ENCODE data around the gene HS6ST3.
A peak's percentile ranks its signal among the peaks of the same experiment; 100 is the strongest.

Gene HS6ST3

DNA sequence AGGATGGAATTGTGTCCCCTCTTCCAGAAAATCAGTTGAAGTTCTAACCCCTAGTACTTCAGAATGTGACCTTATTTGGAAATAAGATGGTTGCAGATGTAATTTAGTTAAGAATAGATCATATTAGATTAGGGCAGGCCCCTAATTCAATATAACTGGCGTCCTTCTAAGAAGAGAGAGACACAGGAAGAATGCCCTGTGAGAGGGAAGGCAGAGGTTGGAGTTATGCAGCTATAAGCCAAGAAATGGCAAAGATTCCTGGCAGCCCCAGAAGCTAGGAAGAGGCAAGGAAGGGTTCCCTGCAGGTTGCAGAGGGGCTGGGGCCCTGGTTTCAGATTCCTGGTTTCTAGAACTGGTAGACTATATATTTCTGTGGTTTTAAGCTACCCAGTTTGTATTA is 30.0 kb downstream of the HS6ST3 start:
- Histone ChIP-seq H3K9me3 (no peaks in the 10 kb centered on the region), H3K4me1 (peaks cover 0 to 19% (median 2%) of the 10 kb centered on the region in 4 donors), H3K36me3 (no peaks in the 10 kb centered on the region), H3K4me3 (no peak overlapping the region), H3K27ac (no peak overlapping the region), H3K27me3 (no peaks in the 10 kb centered on the region)
- TF ChIP-seq, protein P1, sequence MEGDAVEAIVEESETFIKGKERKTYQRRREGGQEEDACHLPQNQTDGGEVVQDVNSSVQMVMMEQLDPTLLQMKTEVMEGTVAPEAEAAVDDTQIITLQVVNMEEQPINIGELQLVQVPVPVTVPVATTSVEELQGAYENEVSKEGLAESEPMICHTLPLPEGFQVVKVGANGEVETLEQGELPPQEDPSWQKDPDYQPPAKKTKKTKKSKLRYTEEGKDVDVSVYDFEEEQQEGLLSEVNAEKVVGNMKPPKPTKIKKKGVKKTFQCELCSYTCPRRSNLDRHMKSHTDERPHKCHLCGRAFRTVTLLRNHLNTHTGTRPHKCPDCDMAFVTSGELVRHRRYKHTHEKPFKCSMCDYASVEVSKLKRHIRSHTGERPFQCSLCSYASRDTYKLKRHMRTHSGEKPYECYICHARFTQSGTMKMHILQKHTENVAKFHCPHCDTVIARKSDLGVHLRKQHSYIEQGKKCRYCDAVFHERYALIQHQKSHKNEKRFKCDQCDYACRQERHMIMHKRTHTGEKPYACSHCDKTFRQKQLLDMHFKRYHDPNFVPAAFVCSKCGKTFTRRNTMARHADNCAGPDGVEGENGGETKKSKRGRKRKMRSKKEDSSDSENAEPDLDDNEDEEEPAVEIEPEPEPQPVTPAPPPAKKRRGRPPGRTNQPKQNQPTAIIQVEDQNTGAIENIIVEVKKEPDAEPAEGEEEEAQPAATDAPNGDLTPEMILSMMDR (IDR thresholded peaks at IDR 0.05), result no peak
- intact Hi-C loops (cut with DNase I; ENCODE audit: low total_unique reads), result no loop called here
- DNase-seq, result no peak

DNA sequence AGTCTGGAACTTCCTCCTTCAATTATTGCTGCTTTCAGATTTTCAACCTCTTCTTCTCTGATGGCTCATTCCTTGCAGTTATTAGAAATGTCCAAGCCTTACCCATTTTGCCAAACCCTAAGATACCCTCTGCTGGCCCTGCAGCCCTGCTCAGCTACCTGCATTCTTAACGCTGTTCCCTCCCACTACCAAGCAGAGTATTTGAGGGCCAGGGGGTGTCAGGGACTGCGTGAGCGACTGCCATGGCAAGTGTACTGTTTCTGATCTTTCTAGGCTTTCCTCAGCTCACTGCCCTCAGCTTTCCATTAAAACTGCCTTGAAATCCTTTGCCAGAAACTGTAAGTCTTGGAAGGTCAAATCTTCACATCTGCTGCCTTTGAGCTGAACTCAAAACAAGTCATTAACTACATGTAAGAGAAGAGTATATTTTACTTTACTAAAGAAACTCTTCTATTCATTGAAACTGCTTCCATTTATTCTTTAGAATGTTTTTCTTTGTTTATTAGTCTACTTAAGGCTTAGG is 41.0 kb downstream of the HS6ST3 start:
- Histone ChIP-seq H3K27ac (no peak overlapping the region), H3K4me3 (no peak overlapping the region), H3K27me3 (no peaks in the 10 kb centered on the region), H3K9me3 (no peaks in the 10 kb centered on the region), H3K4me1 (peaks cover 0 to 8% (median 0%) of the 10 kb centered on the region in 4 donors), H3K36me3 (no peaks in the 10 kb centered on the region)
- DNase-seq, result no peak
- TF ChIP-seq, protein P1 (IDR thresholded peaks at IDR 0.05), result no peak
- intact Hi-C loops (cut with DNase I; ENCODE audit: low total_unique reads), result no loop called here

DNA sequence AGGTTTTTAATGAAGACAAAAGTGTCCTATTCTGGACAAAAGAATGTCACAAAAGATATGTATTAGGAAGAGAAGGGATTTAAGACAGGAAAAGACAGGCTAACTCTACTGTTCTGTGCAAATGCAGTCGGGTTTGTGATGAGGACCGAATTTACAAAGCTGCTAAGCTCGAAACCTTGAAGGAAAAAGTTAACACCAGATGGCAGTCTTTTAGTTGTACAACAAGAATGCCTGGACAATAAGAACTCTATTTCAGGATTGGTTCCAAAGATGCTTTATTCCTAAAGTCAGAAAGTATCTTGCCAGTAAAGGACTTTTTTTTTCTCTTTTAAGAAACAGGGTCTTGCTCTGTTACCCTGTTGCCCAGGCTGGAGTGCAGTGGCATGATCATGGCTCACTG is 51.1 kb downstream of the HS6ST3 start:
- DNase-seq, result no peak
- no peaks in the 10 kb centered on the region for H3K27me3 ChIP-seq
- H3K4me3 ChIP-seq, result no peak overlapping the region
- intact Hi-C loops (cut with DNase I; ENCODE audit: low total_unique reads), result no loop called here
- no peaks in the 10 kb centered on the region for H3K9me3 ChIP-seq
- no peaks in the 10 kb centered on the region for H3K36me3 ChIP-seq
- H3K27ac ChIP-seq, result no peak overlapping the region
- TF ChIP-seq, protein P1 (IDR thresholded peaks at IDR 0.05), result peak in 1 of 2 experiments; percentile 24
- peaks cover 0 to 4% (median 0%) of the 10 kb centered on the region in 4 donors for H3K4me1 ChIP-seq

DNA sequence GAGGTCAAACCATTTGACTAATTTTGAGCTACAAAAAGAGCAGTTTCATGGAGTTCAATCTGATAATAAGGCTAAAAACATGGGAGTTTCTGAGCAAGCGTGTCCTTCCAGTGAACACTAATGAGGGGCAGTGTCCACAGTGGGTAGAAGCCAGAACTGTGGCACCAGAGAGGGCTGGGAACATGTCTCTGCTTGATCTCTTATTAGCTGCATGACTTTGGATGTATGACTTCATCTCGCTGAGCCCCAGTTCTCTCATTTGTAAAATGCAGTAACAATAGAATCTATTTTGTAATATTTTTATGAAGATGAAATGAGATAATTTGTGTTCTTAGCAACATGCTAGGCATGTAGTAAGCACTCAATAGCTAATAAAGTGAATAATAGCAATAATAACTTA is 69.8 kb downstream of the HS6ST3 start:
- Histone ChIP-seq H3K27ac (no peak overlapping the region), H3K9me3 (no peaks in the 10 kb centered on the region), H3K4me3 (no peak overlapping the region), H3K4me1 (no peaks in the 10 kb centered on the region), H3K36me3 (no peaks in the 10 kb centered on the region), H3K27me3 (no peaks in the 10 kb centered on the region)
- intact Hi-C loops (cut with DNase I; ENCODE audit: low total_unique reads), result no loop called here
- DNase-seq, result no peak
- TF ChIP-seq, protein P1 (IDR thresholded peaks at IDR 0.05), result no peak

DNA sequence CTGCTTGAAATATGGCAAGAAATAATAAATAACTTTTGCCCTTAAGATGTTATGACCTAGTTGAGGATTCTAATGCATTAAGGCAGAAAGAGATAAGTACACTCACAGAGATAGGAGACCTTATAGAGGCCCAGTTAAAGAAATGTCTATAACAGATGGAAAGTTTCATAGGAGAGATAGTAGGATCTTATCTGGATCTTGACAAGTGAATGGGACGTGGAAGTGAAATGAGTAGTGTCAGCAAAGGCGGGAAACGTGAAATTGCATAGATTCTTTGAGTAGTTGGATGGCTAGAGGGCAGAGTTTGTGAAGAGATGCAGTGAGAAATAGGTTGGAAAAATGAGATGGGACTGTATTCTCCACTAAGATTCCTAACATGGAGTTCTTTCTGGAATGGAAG is 71.2 kb downstream of the HS6ST3 start:
- DNase-seq, result no peak
- Histone ChIP-seq H3K36me3 (no peaks in the 10 kb centered on the region), H3K27ac (no peak overlapping the region), H3K4me3 (no peak overlapping the region), H3K4me1 (no peaks in the 10 kb centered on the region), H3K9me3 (no peaks in the 10 kb centered on the region), H3K27me3 (no peaks in the 10 kb centered on the region)
- TF ChIP-seq, protein P1 (IDR thresholded peaks at IDR 0.05), result no peak
- intact Hi-C loops (cut with DNase I; ENCODE audit: low total_unique reads), result no loop called here

DNA sequence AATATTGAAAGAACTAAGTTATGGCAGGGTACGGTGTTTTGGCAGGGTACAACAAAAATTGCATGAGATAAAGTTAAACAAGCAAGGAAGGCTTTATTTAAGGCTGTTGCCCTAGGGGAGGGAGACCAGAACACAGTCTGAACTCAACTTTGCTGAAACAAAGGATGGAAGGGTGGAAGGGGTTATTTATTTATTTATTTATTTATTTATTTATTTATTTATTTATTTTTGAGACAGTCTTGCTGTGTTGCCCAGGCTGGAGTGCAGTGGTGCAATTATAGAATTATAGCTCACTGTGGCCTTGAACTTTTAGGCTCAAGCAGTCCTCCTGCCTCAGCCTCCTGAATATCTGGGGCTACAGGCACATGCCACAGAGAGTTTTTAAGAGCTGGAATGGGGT is 75.9 kb downstream of the HS6ST3 start:
- no peak for DNase-seq
- Histone ChIP-seq H3K27ac (no peak overlapping the region), H3K4me1 (no peaks in the 10 kb centered on the region), H3K4me3 (no peak overlapping the region), H3K9me3 (no peaks in the 10 kb centered on the region), H3K36me3 (no peaks in the 10 kb centered on the region), H3K27me3 (no peaks in the 10 kb centered on the region)
- TF ChIP-seq, protein P1 (IDR thresholded peaks at IDR 0.05), result no peak
- intact Hi-C loops (cut with DNase I; ENCODE audit: low total_unique reads), result no loop called here

All from tibial artery (tissue), 4 donors.